ENCODE measurements around the gene CATSPER1. TPM values are rescaled to one million over a fixed set of nuclear protein-coding genes. Genes with fewer than 3 reads are reported as not detected.

CATSPER1 gene
- total RNA-seq, 1 experiment from 2014 or later: 2.4 TPM

DNA sequence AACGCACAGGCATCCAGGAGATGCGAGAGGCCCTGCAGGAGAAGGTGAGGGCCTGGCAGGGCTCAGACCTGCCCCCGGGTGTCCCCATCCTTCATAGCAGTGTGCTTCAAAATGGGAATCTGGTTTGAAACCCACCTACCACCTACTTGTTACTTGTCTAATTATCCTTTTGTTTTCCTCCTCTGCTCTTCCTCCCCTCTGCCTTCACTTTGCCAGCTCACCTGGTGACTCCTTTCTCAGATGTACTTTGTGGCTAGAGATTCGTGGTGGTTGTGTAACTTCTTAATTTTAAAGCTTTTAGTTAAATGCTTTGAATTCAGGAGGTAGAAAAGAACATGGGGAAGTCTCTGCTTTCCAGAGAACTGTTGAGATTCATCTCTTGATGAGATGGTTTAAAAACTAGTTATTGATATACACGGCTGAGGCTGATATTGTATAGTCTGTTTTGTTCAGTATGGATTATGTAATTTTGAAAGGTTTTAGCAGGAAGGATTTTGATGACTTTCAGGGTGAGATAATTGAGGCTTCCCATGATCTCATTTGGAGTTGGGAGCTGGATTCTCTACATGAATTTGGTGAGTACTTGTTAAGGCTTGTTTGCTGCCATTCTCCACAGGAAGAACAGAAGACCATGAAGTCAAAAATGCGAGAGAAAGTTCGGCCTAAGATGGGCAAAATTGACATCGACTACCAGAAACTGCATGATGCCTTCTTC, 33.8 kb upstream of the CATSPER1 start:
- Histone ChIP-seq H3K79me2 (ENCODE audit: insufficient read depth, low read length) (peaks cover 56% of the 10 kb centered on the region), H4K20me1 (ENCODE audit: insufficient read depth) (peaks cover 5% of the 10 kb centered on the region; the same call in 1 of the 2 replicates), H3K27ac (ENCODE audit: low read depth, low read length) (no peak overlapping the region), H3K27me3 (ENCODE audit: insufficient read depth, low read length) (no peaks in the 10 kb centered on the region), H3K4me3 (replicated peaks in 1 of 2; ENCODE audit: low read depth in 1 of 2, low read length in 2 of 2) (no peak overlapping the region), H3K9me3 (ENCODE audit: control insufficient read depth in 1 of 2, insufficient read depth in 1 of 2, low read depth in 1 of 2, low read length in 2 of 2) (no peaks in the 10 kb centered on the region), H3K4me1 (ENCODE audit: control insufficient read depth in 1 of 2, insufficient read depth in 2 of 2, low read length in 2 of 2) (no peaks in the 10 kb centered on the region), H3K36me3 (ENCODE audit: control insufficient read depth in 1 of 2, insufficient read depth in 2 of 2, low read length in 2 of 2) (peaks cover 86% of the 10 kb centered on the region in 2 experiments), H3K4me2 (ENCODE audit: low read length) (no peak overlapping the region), H2AFZ (ENCODE audit: low read depth, low read length, poor library complexity, severe bottlenecking) (no peak overlapping the region), H3K9me2 (ENCODE audit: insufficient read depth) (no peaks in the 10 kb centered on the region), H3K9ac (ENCODE audit: low read length) (no peak overlapping the region)
- no peak for TF ChIP-seq TCF7L2 (IDR thresholded peaks at IDR 0.05; ENCODE audit: borderline replicate concordance, extremely low read depth, insufficient read depth, insufficient read length)
- ATAC-seq (no peak), DNase-seq (ENCODE audit: low read depth, low spot score) (no peak)
- RAD21 ChIA-PET (ENCODE audit: low non-redundant PET in 1 of 2, low total read pairs in 2 of 2, uncharacterized antibody in 2 of 2, unreplicated experiment in 2 of 2): no interaction called here
- intact Hi-C loops (cut with micrococcal nuclease): no loop called here
- CTCF ChIA-PET: no interaction called here
- POLR2A ChIA-PET: no interaction called here
- no TSS peak for BruUV-seq (replicated peaks)

DNA sequence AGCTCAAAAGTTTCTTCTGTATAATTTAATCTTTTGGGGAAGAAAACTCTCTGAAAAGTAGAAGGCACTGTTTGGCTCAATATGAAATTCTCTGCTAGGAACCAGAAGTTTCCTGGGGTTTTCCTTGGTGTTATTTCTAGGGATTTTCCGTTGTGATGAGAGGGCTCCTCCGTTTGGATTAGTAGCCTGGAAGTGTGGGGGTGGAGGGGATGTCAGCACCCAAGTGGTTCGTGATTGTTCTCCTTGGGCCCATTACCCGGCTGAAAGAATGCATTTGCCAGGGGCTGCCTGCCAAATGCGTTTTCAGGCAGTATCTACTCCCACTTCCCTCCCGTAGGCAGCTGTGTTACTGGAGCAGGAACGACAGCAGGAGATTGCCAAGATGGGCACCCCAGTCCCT, 30.2 kb upstream of the CATSPER1 start:
- Histone ChIP-seq H3K9me2 (ENCODE audit: insufficient read depth) (no peaks in the 10 kb centered on the region), H3K27me3 (ENCODE audit: insufficient read depth, low read length) (no peaks in the 10 kb centered on the region), H3K27ac (ENCODE audit: low read depth, low read length) (no peak overlapping the region), H3K4me2 (ENCODE audit: low read length) (no peak overlapping the region), H3K4me3 (replicated peaks in 1 of 2; ENCODE audit: low read depth in 1 of 2, low read length in 2 of 2) (no peak overlapping the region), H3K9ac (ENCODE audit: low read length) (no peak overlapping the region), H3K36me3 (ENCODE audit: control insufficient read depth in 1 of 2, insufficient read depth in 2 of 2, low read length in 2 of 2) (peaks cover 63 to 66% of the 10 kb centered on the region in 2 experiments), H3K79me2 (ENCODE audit: insufficient read depth, low read length) (peaks cover 60% of the 10 kb centered on the region), H2AFZ (ENCODE audit: low read depth, low read length, poor library complexity, severe bottlenecking) (no peak overlapping the region), H4K20me1 (ENCODE audit: insufficient read depth) (no peaks in the 10 kb centered on the region), H3K4me1 (ENCODE audit: control insufficient read depth in 1 of 2, insufficient read depth in 2 of 2, low read length in 2 of 2) (peaks cover 5 to 11% of the 10 kb centered on the region in 2 experiments), H3K9me3 (ENCODE audit: control insufficient read depth in 1 of 2, insufficient read depth in 1 of 2, low read depth in 1 of 2, low read length in 2 of 2) (no peaks in the 10 kb centered on the region)
- DNase-seq (ENCODE audit: low read depth, low spot score): no peak
- ChIA-PET RAD21 (ENCODE audit: low non-redundant PET in 1 of 2, low total read pairs in 2 of 2, uncharacterized antibody in 2 of 2, unreplicated experiment in 2 of 2) (no interaction called here), POLR2A (no interaction called here), CTCF (interaction anchor here (2.3 kb wide), 1 partner anchor 12 kb away, joined by 8 read pairs; no protein-coding TSS in a partner anchor)
- ATAC-seq: no peak
- no TSS peak for BruUV-seq (replicated peaks)
- intact Hi-C loops (cut with micrococcal nuclease): no loop called here
- TF ChIP-seq, protein P1, sequence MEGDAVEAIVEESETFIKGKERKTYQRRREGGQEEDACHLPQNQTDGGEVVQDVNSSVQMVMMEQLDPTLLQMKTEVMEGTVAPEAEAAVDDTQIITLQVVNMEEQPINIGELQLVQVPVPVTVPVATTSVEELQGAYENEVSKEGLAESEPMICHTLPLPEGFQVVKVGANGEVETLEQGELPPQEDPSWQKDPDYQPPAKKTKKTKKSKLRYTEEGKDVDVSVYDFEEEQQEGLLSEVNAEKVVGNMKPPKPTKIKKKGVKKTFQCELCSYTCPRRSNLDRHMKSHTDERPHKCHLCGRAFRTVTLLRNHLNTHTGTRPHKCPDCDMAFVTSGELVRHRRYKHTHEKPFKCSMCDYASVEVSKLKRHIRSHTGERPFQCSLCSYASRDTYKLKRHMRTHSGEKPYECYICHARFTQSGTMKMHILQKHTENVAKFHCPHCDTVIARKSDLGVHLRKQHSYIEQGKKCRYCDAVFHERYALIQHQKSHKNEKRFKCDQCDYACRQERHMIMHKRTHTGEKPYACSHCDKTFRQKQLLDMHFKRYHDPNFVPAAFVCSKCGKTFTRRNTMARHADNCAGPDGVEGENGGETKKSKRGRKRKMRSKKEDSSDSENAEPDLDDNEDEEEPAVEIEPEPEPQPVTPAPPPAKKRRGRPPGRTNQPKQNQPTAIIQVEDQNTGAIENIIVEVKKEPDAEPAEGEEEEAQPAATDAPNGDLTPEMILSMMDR (IDR thresholded peaks at IDR 0.05 in 2 of 3, conservative IDR thresholded peaks at IDR 0.05 in 1 of 3; ENCODE audit: borderline replicate concordance in 1 of 3, insufficient read depth in 1 of 3, low read depth in 2 of 3, low read length in 2 of 3): no peak
- no peak for TF ChIP-seq TCF7L2 (IDR thresholded peaks at IDR 0.05; ENCODE audit: borderline replicate concordance, extremely low read depth, insufficient read depth, insufficient read length)
- TF ChIP-seq RAD21 (IDR thresholded peaks at IDR 0.05; ENCODE audit: low read depth): no peak
- no peak for TF ChIP-seq CEBPB (IDR thresholded peaks at IDR 0.05; ENCODE audit: low read depth)
- TF ChIP-seq EZH2phosphoT487 (IDR thresholded peaks at IDR 0.05; ENCODE audit: borderline replicate concordance): no peak
- TF ChIP-seq, protein P2, sequence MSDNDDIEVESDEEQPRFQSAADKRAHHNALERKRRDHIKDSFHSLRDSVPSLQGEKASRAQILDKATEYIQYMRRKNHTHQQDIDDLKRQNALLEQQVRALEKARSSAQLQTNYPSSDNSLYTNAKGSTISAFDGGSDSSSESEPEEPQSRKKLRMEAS (IDR thresholded peaks at IDR 0.05): no peak
- TF ChIP-seq CBX3 (IDR thresholded peaks at IDR 0.05; ENCODE audit: low read depth): no peak
- TF ChIP-seq YY1 (IDR thresholded peaks at IDR 0.05; ENCODE audit: extremely low read depth, insufficient replicate concordance, low read depth, low read length): no peak
- no peak for TF ChIP-seq ELF1 (IDR thresholded peaks at IDR 0.05; ENCODE audit: borderline replicate concordance, low read depth)
- TF ChIP-seq SRF (IDR thresholded peaks at IDR 0.05; ENCODE audit: low read depth): no peak
- no peak for TF ChIP-seq ZFX (IDR thresholded peaks at IDR 0.05)
- TF ChIP-seq SP1 (IDR thresholded peaks at IDR 0.05; ENCODE audit: low read depth): no peak
- no peak for TF ChIP-seq SIN3A (IDR thresholded peaks at IDR 0.05; ENCODE audit: low read depth)
- no peak for TF ChIP-seq POLR2AphosphoS5 (IDR thresholded peaks at IDR 0.05; ENCODE audit: low read depth, low read length)
- TF ChIP-seq JUND (IDR thresholded peaks at IDR 0.05): no peak
- no peak for TF ChIP-seq EZH2 (IDR thresholded peaks at IDR 0.05)

Data from HCT116 (cell line).